Measurements from ENCODE around the gene VMA21. TPM values are rescaled to one million over a fixed set of nuclear protein-coding genes. Genes with fewer than 3 reads are reported as not detected.
A peak's percentile ranks its signal among the peaks of the same experiment; 100 is the strongest.

The VMA21 gene, protein sequence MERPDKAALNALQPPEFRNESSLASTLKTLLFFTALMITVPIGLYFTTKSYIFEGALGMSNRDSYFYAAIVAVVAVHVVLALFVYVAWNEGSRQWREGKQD
- 86.5 and 97.4 TPM in 2 replicates for total RNA-seq (2014; rRNA removed; shearing (Covaris generic))

DNA sequence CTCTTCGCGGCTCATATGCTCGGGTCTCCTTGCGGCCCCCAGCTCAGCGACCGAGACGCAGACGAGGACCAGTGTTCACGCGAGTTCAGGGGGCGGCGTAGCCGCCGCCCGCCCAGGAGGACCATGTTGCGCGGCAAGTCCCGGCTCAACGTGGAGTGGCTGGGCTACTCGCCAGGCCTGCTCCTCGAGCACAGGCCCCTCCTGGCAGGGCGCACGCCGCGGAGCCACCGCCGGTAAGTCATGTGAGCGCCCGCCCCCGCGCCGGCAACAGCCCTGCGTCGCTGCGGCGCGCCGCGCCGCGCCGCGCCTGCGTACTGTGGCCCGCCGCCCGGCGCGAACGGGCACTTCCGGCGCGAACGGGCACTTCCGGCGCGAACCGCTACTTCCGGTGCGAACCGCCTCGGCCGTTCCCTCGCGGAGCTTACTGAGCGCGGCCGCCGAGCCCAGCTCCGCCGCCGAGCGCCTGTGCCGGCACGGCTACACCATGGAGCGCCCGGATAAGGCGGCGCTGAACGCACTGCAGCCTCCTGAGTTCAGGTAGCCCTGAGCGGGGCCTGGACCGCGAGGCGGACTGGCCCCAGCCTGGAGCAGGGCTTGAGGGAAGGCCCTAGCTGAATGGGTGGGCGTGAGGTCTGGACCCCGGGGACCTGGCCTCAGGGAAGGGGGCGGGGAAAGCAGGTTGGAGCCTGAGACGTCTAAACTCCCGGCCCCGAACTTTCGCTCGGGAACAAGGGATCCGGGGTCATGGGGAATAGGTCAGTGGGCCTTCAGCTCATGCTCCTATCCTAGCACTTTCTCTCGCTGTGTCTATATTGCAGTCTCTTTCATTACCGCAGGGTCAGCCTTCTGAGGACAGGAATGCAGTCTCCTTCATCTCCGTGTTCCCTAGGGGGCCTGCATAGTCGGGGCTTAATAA lies at the start of gene VMA21:
VMA21 (plus strand) TSS at position 382 of the 916 bp plus-strand sequence; CDS start at position 485, 103 bp downstream.
- DNase-seq (ENCODE audit: low spot score), result peak; percentile 83

DNA sequence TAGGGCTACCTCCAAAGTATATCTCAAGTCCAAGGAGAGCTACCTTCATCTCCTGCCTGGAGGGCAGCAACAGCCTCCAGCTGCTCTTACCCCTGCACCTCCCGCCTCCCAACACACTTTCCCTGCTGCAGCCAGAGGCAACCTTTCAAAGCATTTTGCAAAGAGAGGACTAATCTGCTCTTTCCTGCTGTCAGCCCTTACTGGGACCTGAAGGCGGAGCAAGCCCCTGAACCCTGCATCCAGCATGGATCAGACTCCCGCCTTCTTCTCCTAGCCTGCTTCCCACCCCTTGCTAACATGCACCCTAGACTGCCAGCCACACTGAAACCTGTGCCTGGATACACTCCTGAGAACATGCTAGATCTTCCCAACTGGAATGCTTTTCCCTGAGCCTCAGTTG lies 37.7 kb upstream of the VMA21 start:
- no peak for DNase-seq (ENCODE audit: low spot score)

DNA sequence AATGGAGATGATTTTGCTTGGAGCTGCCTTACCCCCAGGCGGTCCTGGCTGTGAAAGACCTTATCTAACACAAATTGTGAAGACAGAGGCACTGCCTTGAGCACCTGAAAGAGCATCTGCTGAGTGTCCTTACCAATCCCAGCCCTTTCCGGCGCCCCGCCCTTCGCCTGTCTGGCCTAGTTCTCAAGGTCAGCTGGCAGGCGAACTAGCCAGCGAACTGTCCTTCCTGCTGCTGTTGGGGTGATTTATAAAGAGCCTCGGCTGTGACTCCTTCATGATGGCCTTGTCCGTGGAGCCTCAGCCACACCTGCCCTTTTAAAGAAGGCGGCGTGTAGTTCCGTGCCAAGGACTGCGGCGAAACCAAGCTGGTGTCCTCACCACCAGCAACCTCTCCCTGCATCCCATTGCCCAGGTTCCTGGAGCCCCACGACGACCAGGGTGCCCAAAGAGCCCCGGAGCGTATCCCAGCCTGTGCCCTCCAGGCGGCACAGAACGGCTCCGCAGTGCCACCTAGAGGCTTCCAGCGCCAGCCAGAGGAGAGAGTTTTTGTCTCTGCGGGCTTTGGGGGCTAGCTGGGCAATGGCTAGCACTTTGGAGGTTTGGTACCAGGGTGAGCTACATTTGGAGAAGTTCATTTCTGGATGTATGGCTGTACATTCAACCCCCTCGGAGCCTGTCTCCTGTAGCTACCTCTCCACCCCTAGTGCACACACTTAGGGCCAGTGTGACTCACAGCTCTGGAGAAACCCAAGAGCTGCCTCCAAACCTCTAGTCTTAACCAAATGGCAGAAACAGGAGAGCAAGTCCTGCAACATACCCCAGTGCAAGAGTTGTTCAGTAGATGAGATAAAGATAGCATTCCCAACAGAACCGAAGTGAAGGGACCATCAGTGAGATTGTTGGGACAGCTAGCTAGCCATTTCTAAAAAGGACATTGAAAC lies 36.8 kb upstream of the VMA21 start:
- no peak for DNase-seq (ENCODE audit: low spot score)

DNA sequence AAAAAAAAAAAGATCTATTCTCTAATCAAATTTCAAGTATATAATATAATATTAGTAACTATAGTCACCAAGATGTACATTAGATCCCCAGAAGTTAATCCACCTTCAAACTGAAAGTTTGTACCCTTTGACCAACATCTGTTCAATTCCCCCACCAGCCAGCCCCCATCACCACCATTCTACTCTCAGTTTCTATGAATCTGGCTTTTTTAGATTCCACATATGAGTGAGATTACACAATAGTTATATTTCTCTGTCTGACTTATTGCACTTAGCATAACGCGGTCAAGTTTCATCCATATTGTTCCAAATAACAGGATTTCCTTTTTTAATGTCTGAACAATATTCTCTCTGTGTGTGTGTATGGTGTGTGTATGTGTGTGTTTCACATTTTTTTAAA lies 33.7 kb upstream of the VMA21 start:
- DNase-seq (ENCODE audit: low spot score), result no peak

DNA sequence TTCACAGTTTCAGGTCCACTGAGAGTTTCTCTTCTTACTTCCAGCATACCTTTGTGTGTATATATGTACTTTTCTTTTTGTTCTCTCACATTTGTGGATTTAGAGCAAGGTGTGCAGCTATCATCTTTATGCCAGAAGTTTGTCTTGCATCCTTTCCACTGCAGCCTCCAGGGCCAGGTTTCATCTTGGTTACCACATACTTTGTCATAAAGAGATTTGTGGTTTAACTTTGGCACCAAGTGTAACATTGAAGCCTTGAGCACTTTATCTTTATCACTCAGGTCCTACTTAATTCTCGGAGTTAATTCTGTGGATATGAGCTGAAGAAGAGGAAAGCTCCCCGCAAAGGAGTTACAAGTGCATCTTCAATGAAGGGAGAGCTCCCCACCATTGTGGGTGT lies 31.4 kb upstream of the VMA21 start:
- no peak for DNase-seq (ENCODE audit: low spot score)

DNA sequence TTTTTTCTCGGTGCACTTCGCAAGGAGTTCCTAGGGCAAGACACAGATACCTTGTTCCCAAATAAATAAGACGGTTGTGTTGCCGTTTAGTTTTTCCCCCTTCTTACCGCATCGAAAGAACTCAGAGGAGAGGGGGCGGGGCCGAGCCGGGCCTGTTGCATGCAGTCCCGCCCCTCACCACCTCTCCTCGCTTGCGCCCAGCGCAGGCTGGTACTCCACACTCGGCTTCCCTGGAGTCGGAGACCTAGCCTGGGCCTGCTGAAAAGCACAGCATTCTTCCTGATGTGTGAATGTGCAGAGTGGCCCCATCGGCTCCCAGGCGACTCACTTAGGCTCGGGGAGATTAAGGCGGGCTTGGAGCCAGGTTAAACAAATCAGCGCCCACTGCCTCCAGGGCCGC lies 26.1 kb upstream of the VMA21 start:
- DNase-seq (ENCODE audit: low spot score), result no peak

DNA sequence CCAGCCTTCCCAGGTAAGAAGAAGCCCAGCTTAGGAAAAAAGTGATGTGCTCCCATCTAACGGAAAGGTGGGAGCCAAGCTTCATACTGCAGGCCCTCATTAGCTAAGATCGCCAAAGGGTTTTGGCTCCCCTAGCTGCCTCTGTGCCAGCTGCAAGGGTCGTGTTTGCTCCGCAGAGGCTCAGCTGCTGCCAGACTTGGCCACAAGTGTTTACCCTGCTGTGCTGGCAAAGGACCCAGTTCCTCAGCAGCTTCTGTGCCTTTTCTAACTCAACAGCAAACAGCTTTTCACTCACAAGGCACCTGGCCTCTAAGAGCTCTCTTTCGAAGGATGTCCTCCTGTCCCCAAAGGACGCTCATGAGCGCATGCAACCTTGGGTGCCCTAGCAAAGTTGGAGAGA lies 12.2 kb upstream of the VMA21 start:
- peak; percentile 47 for DNase-seq (ENCODE audit: low spot score)

DNA sequence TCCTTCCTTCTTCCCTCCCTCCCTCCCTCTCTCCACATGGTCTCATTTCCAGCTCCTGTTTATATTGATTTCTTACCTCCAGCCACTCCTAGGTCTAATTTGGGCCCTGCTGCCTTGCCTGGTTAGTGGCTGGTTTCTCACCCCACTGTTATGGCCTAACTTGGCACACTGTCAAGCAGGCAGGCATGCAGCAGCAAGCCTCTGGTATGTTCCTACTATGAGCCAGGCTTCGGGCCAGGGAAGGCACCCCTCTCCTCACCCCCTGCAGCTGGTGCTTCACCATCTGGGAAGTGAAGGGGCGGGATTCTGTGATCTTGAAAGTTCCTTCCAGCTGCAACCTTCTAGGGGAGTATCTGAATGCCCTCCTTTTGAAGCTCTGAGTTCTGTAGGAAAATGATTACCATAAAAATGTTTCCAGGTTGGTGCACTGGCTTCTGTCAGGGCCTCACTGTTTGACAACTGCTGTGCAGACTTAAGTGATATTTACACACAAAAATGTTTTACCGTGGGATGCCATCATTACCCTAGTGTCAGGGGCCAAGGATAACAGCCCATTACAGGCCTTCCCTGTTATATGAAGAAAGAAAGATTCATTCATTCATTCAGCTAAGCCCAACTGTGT lies 10.1 kb upstream of the VMA21 start:
- no peak for DNase-seq (ENCODE audit: low spot score)

DNA sequence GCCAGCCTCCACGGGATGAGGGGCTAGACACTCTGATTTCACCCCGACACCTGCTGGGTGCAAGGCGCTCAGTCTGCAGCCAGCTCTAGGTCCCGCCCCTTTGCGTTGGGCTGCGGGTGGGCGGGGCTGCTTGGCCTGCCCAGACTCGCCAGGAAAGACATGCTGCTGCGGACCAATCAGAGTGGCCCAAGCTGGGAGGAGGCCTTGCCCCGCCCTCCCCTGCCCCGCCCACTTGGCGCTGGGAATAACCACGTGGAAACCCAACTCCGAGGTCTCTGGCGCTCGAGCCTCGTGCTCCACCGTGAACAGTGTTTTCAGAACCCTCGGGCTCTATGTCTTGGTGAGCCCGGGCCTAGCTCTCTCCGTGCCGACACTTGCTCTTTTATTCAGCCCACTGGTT lies 5.3 kb upstream of the VMA21 start:
- DNase-seq (ENCODE audit: low spot score), result no peak

DNA sequence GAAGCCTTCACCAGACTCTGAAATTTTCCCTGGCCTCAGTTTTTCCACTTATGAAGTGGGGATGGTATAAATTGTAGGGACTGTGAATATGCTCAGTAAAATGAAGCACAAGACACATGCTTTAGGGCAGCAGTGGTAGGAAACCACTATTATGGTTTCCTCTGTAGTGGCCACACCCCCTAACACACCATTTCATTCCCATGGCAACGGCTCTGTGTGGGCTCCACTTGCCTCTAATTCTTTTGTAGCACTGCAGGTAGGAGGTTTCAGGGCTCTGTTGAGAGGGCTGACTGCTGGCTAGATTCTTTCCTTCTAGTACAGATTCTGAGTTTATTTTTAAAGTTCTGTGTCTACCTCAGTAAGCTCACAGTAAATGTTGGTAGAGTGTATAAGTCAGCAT lies 3.5 kb upstream of the VMA21 start:
- DNase-seq (ENCODE audit: low spot score), result no peak

DNA sequence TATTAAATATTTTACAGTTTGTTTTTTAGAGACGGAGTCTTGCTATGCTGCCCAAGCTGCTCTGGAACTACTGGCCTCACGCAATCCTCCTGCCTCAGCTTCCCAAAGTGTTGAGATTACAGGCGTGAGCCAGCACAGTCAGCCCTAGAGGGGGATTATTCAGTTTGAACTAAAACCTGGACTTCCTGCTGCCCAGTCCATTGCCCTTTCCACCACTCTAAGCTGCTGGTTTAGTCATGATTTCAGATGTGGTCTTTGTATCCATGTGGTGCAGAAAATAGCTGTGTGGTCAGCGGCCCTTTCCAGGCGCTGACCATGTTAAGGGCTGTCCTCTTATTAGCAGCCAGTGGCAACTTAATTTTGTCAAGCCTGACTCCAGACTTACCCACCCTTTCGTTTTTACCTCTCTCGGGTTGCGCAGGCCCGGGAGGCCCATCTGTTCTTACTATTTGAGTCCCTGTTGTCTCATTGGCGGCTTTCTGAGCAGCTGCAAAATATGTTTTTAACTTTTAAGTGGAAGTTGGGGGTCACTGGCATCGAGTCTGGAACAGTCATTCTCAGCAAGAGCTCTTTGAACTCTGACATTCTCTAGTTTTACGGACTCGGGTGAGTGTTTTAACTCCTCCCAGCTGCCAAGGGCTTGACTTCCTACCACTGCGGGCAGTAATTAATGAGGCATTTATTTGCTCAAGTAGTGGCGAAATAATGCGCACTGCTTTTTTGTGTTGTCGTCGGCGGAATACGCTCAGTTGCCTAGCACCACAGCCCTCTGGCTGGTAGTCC lies 773 bp upstream of the VMA21 start:
- DNase-seq (ENCODE audit: low spot score), result peak; percentile 41

DNA sequence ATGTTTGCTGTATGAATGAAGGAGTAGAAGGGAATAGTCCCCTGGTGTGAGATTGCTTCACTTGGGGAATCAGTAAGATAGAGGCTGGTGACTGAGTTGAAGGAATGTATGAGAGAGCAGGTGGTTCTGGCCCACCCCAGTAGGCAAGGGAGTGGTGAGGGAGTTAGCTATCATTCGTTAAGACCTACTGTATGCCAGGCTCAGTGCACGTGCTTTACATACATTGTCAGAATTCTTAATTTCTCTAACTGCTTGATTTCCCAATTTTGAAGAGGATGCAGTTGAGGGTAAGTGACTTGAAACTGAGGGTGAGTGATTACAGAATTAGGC lies 700 bp downstream of the VMA21 start:
- no peak for DNase-seq (ENCODE audit: low spot score)

DNA sequence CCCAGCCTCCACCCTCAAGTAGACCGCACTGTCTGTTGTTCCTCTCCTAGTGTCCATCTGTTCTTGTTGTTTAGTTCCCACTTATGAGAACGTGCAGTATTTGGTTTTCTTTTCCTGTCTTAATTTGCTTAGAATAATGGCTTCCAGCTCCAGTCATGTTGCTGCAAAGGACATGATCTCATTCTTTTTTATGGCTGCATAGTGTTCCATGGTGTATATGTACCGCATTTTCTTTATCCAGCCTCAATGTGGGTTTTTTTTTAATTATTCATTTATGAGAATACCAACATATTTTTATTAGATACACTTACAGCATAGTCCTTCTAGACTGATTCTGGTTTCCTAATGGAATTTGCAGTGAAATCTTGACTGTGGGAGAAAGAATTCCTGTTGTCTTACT lies 1.3 kb downstream of the VMA21 start:
- no peak for DNase-seq (ENCODE audit: low spot score)

DNA sequence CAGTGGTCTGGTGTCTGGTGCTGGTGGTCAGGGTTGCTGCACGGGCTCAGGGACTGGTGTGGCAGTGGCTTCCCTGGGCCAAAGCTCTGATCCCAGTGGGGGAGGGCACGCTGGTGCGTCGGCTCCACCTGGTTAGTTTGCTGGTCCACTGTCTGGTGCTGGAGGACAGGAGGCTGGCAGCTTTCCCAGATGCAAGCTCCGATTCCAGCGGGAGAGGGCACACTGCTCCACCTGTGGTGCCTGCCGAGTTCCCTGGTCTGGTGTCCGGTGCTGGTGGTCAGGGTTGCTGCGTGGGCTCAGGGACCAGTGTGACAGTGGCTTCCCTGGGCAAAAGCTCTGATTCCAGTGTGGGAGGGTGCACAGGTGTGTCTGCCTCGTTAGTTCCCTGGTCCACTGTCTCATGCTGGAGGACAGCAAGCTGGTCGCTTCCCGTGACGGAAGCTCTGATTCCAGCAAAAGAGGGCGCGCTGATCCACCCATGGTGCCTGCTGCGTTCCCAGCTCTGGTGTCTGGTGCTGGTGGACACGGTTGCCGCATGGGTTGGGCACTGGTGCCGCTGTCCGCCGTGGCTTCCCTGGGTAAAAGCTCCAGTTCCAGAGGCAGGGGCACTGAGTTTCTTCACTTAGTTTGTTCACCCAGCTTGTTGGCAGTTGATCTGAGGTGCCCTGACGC lies 5.8 kb downstream of the VMA21 start:
- DNase-seq (ENCODE audit: low spot score), result no peak

DNA sequence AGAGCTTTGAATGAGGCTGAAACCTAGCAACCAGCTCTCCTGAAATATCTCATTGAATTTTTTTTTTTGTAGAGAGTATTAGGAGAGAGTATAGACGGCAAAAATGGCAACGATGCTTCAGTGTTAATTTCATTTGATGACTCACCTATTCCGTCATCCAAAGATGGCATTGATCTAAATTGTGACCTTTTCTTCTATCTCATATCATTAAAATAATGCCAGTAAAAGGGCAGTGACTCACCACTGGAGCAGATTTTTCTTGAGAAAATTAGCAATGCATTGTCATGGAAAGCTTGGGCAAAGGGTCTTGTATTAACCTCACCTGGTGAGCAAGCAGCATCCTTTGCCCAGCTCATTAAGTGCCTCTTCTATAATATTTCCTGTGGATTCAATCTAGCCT lies 19.6 kb downstream of the VMA21 start:
- no peak for DNase-seq (ENCODE audit: low spot score)

DNA sequence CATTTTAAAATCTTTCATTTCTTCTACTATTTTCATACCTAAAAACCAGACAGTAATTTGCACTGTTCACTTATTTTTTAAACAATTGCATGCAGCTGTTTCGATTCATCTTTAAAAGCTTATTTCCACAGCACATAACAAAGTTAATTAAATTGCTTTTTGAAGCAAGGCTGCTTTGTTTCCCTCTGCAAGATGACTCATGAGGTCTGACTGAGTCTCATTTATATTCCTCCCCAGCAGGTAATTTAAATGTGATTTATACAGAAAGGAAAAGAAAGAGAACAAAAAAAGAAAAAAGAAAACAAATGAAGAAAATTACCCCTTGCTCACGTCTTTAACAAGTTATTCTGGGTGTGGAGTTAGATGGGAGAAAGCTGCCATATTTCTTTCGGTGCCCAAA lies 22.8 kb downstream of the VMA21 start:
- no peak for DNase-seq (ENCODE audit: low spot score)

DNA sequence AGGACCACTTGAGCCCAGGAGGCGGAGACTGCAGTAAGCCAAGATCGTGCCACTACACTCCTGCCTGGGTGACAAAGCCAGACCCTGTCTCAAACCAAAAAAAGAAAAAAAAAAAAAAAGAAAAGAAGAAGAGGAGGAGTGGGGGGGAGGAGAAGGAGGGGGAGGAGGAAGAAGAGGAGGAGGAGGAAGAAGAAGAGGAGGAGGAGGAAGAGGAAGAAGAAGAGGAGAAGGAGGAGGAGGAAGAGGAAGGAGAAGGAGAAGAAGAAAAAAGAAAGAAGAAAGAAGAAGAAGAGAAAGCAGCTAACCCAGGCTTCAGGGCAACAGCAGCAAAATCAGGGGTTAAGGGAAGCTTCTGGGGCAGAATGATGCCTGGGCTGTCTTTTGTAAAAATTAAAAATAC lies 27.5 kb downstream of the VMA21 start:
- DNase-seq (ENCODE audit: low spot score), result no peak

DNA sequence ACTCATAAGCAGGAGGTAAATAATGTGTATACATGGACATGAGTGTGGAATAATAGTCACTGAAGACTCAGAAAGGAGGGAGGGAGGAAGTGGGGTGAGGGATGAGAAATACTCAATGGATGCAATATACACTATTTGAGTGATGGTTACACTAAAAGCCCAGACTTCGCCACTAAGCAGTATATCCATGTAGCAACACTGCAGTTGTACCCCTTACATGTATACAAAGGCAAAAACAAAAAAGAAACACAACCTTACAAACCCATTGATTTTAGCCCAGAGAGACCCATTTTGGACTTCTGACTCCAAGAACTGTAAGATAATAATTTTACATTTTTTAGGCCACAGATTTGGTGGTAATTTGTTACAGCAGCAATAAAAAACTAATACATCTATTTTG lies 51.5 kb downstream of the VMA21 start:
- DNase-seq (ENCODE audit: low spot score), result no peak

DNA sequence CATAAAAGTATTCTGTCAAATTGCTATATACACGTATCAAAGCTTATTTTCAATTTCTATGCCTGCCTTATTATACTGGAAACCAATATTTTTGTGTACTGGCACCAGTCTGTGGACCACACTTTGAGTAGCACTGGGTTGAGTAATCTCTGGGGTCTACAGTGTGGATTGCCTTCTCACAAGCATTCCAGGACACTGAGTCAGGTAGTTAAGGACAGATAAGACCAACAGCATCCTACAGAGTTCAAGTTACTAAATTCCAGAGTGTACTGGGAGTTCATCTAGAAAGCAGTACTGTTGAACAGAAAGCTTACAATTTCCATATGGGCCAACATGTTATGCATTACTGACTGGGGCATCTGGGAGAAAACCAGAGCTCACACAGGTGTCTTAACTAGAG lies 61.8 kb downstream of the VMA21 start:
- no peak for DNase-seq (ENCODE audit: low spot score)

Measured in H4 (cell line).